KMS-11 (cell line): ENCODE results near the gene VCY.
"Not testable (repeated sequence)": the region's sequence is repeated elsewhere in the genome, so short reads cannot be mapped to it uniquely, and the experiment has no call there.

Experiments used
- H2AFZ ChIP-seq: fragments of 200-600 bp; sonication (generic); 2 replicates; pipeline ENCODE4 v1.6.1; 2016; ENCODE audit warnings: antibody characterized with exemption, mixed run types, low read depth
- H3K27ac ChIP-seq: fragments of 200-600 bp; sonication (generic); 2 replicates; pipeline ENCODE4 v1.6.1; 2016; ENCODE audit warnings: mild to moderate bottlenecking, mixed run types
- H3K27me3 ChIP-seq: fragments of 200-600 bp; sonication (generic); 2 replicates; pipeline ENCODE4 v1.6.1; 2017; ENCODE audit warnings: mild to moderate bottlenecking, low read depth, mixed run types, moderate library complexity; ENCODE audit not compliant: insufficient read depth
- H3K36me3 ChIP-seq: fragments of 200-600 bp; sonication (generic); 2 replicates; pipeline ENCODE4 v1.6.1; 2017; ENCODE audit warnings: mild to moderate bottlenecking, mixed run types; ENCODE audit not compliant: insufficient read depth
- H3K4me1 ChIP-seq: fragments of 200-600 bp; sonication (generic); 2 replicates; pipeline ENCODE4 v1.6.1; 2016; ENCODE audit warnings: mild to moderate bottlenecking, low read depth, mixed run types; ENCODE audit not compliant: poor library complexity, severe bottlenecking
- H3K4me2 ChIP-seq: fragments of 200-600 bp; sonication (generic); 2 replicates; pipeline ENCODE4 v1.7.0; 2016; ENCODE audit warnings: mild to moderate bottlenecking, mixed run types
- H3K4me3 ChIP-seq: fragments of 200-600 bp; sonication (generic); IDR thresholded peaks from 2 replicates; pipeline ENCODE4 v1.6.1; 2017; ENCODE audit warnings: low read depth, low read length, mixed read lengths; ENCODE audit not compliant: insufficient read depth
- H3K79me2 ChIP-seq: fragments of 200-600 bp; sonication (generic); 2 replicates; pipeline ENCODE4 v1.6.1; 2016; ENCODE audit warnings: low read depth, mixed run types; ENCODE audit not compliant: insufficient read depth
- H3K9ac ChIP-seq: fragments of 200-600 bp; sonication (generic); 2 replicates; pipeline ENCODE4 v1.6.1; 2016; ENCODE audit warnings: mild to moderate bottlenecking, mixed run types
- H4K20me1 ChIP-seq: fragments of 200-600 bp; sonication (generic); 2 replicates; pipeline ENCODE4 v1.6.1; 2016; ENCODE audit warnings: mild to moderate bottlenecking, mixed run types; ENCODE audit not compliant: insufficient read depth

VCY gene

GRCh38 chrY:13986373-13986772 is at the start of gene VCY:
Gene VCY, minus strand, starts transcription at chrY:13986473. Its CDS starts 33 bp downstream, at chrY:13986440.
- not testable (repeated sequence) for H3K27me3 ChIP-seq, H3K4me2 ChIP-seq, H4K20me1 ChIP-seq, H2AFZ ChIP-seq, H3K4me1 ChIP-seq, H3K36me3 ChIP-seq, H3K27ac ChIP-seq, H3K4me3 ChIP-seq, H3K79me2 ChIP-seq, H3K9ac ChIP-seq

GRCh38 chrY:14030395-14030794 is 44.1 kb upstream of the VCY start:
- H4K20me1 ChIP-seq, H3K4me1 ChIP-seq: not testable (repeated sequence)

GRCh38 chrY:14011916-14012315 is 25.6 kb upstream of the VCY start:
- H3K27me3 ChIP-seq, H3K4me3 ChIP-seq, H3K36me3 ChIP-seq, H3K27ac ChIP-seq, H3K4me1 ChIP-seq, H3K9ac ChIP-seq, H3K79me2 ChIP-seq, H3K4me2 ChIP-seq, H2AFZ ChIP-seq, H4K20me1 ChIP-seq: not testable (repeated sequence)

More at GRCh38 chrY:14030395-14030794, 44.1 kb upstream of the VCY start:
- not testable (repeated sequence) for H3K79me2 ChIP-seq, H3K27ac ChIP-seq, H2AFZ ChIP-seq, H3K4me2 ChIP-seq, H3K9ac ChIP-seq, H3K36me3 ChIP-seq, H3K27me3 ChIP-seq, H3K4me3 ChIP-seq

- H3K9ac ChIP-seq, H3K4me2 ChIP-seq, H3K27ac ChIP-seq, H3K27me3 ChIP-seq, H4K20me1 ChIP-seq, H3K4me3 ChIP-seq, H3K36me3 ChIP-seq, H2AFZ ChIP-seq, H3K79me2 ChIP-seq, H3K4me1 ChIP-seq: not testable (repeated sequence)
Measured at GRCh38 chrY:13942406-13942805, 43.9 kb downstream of the VCY start.
